GM12878 (cell line): Measurements from ENCODE around the gene CAPRIN2. TPM values are rescaled to one million over a fixed set of nuclear protein-coding genes. Genes with fewer than 3 reads are reported as not detected.

Experiments
- ATAC-seq: fragments of 200-7000 bp; cut with Tn5 transposase; 3 replicates; pipeline ENCODE4 v1.9.1; 2020; ENCODE audit warnings: mild to moderate bottlenecking, moderate library complexity
- BruUV-seq: library from RNA; stranded (reverse); fragments of 400-500 nt; replicated peaks from 2 replicates; lab custom pipeline; 2021; lab: Mats Ljungman, UMichigan
- CTCF ChIA-PET: fragments of 300-600 bp; sonication (Branson Sonifier 250); formaldehyde crosslinking; extraction: SDS; loops from one replicate; lab custom pipeline; 2021; ENCODE audit warnings: inconsistent platforms; lab: Yijun Ruan, JAX
- POLR2A ChIA-PET: fragments of 350-600 bp; formaldehyde crosslinking; extraction: SDS; loops from one replicate; lab custom pipeline; 2021; ENCODE audit warnings: inconsistent platforms; lab: Charles Lee
- RAD21 ChIA-PET: fragments of 300-600 bp; sonication (Branson Sonifier 250); formaldehyde crosslinking; loops from one replicate; lab custom pipeline; 2023; ENCODE audit warnings: antibody characterized with exemption; ENCODE audit not compliant: unreplicated experiment; lab: Charles Lee
- SMC1A ChIA-PET: fragments of 300-600 bp; sonication (Branson Sonifier 250); formaldehyde crosslinking; loops from one replicate; lab custom pipeline; 2023; ENCODE audit not compliant: unreplicated experiment, uncharacterized antibody; lab: Charles Lee
- DNase-seq: peaks from one replicate; pipeline ENCODE4 v3.0.0-alpha.2; 2011; ENCODE audit warnings: low read depth, low spot score
- FAIRE-seq: peaks from 3 replicates; lab custom pipeline; 2011; peaks lifted over from hg19 to GRCh38; lab: Jason Lieb, UNC
- H2AFZ ChIP-seq: 2 replicates; pipeline ENCODE4 v1.6.0; 2011; ENCODE audit warnings: low read depth, low read length, control low read depth; ENCODE audit not compliant: control insufficient read depth
- H3K27ac ChIP-seq: 2 replicates; pipeline ENCODE4 v1.5.1; 2011; ENCODE audit warnings: control low read depth; ENCODE audit not compliant: control insufficient read depth, insufficient read depth
- H3K27me3 ChIP-seq, 2 experiments: replicated peaks in 1 of 2; 2 replicates each; pipeline versions ENCODE4 v1.6.0 to v1.6.1; 2011; ENCODE audit warnings: low read length in 1 of 2; ENCODE audit not compliant: control insufficient read depth in 2 of 2, insufficient read depth in 2 of 2
- H3K36me3 ChIP-seq, 2 experiments: 2 replicates each; pipeline ENCODE4 v1.5.1; 2011; ENCODE audit warnings: low read length in 1 of 2; ENCODE audit not compliant: control insufficient read depth in 2 of 2, insufficient read depth in 2 of 2
- H3K4me1 ChIP-seq: 2 replicates; pipeline ENCODE4 v1.6.1; 2011; ENCODE audit warnings: mild to moderate bottlenecking, low read length, moderate library complexity, mixed read lengths; ENCODE audit not compliant: control insufficient read depth, insufficient read depth
- H3K4me2 ChIP-seq: 2 replicates; pipeline ENCODE4 v1.6.0; 2011; ENCODE audit warnings: control low read depth; ENCODE audit not compliant: control insufficient read depth, insufficient read depth
- H3K4me3 ChIP-seq: fragments of 200-600 bp; sonication (generic); 2 replicates; pipeline ENCODE4 v1.5.1; 2016
- H3K79me2 ChIP-seq: 2 replicates; pipeline ENCODE4 v1.6.0; 2011; ENCODE audit warnings: low read length; ENCODE audit not compliant: control insufficient read depth, insufficient read depth
- H3K9ac ChIP-seq: 2 replicates; pipeline ENCODE4 v1.8.0; 2011; ENCODE audit warnings: low read length, control low read depth, mixed read lengths; ENCODE audit not compliant: control insufficient read depth, insufficient read depth
- H3K9me3 ChIP-seq: replicated peaks from 3 replicates; pipeline ENCODE4 v1.5.1; 2011; ENCODE audit warnings: mild to moderate bottlenecking, low read length; ENCODE audit not compliant: control insufficient read depth, insufficient read depth
- H4K20me1 ChIP-seq: 2 replicates; pipeline ENCODE4 v1.6.0; 2011; ENCODE audit not compliant: control insufficient read depth, insufficient read depth
- CREB1 ChIP-seq: IDR thresholded peaks from 2 replicates; pipeline ENCODE4 v1.6.1; 2012; ENCODE audit warnings: low read depth, mild to moderate bottlenecking, inconsistent platforms
- EZH2 ChIP-seq: IDR thresholded peaks from 2 replicates; pipeline ENCODE4 v1.6.1; 2012; ENCODE audit warnings: low read depth, mild to moderate bottlenecking, control low read depth, inconsistent platforms, low read length, borderline replicate concordance; ENCODE audit not compliant: control insufficient read depth
- FOXK2 ChIP-seq: fragments of 450-650 bp; IDR thresholded peaks from 2 replicates; pipeline ENCODE4 v1.6.1; 2017; ENCODE audit warnings: mild to moderate bottlenecking, moderate library complexity
- IRF4 ChIP-seq: IDR thresholded peaks from 2 replicates; pipeline ENCODE4 v1.6.1; 2011; ENCODE audit warnings: low read depth, low read length
- SREBF2 ChIP-seq: IDR thresholded peaks from 2 replicates; pipeline ENCODE4 v1.6.1; 2012; ENCODE audit warnings: mild to moderate bottlenecking, low read length
- TCF3 ChIP-seq: IDR thresholded peaks from 2 replicates; pipeline ENCODE4 v1.6.1; 2012; ENCODE audit warnings: low read depth, mild to moderate bottlenecking, low read length, borderline replicate concordance; ENCODE audit not compliant: insufficient read depth
- WGBS: methylation state at CpG from one replicate; pipeline ENCODE4 v1.1.6; 2016; ENCODE audit warnings: low lambda C conversion rate; ENCODE audit not compliant: insufficient replicate concordance, insufficient coverage; ENCODE audit errors: missing lambda C conversion rate; 5-methylcytosine and 5-hydroxymethylcytosine counted together
- in situ Hi-C: fragments of 300-500 bp; cut with MboI; formaldehyde crosslinking; loops from 9 replicates; pipeline ENCODE4 v1.14.3; 2018; ENCODE audit warnings: mixed read lengths
- intact Hi-C: fragments of 100-400 bp; cut with micrococcal nuclease; formaldehyde crosslinking; loops from one replicate; pipeline ENCODE4 v1.14.2; 2022; ENCODE audit not compliant: unreplicated experiment
- polyA plus RNA-seq, 11 experiments: library from polyadenylated mRNA; depleted of rRNA in 4 of 11; unstranded in 6 of 11; stranded (reverse) in 5 of 11; fragments of >200 nt; fragmentation: Nextera tagmentation in 4 of 11; fragmentation: Illumina TruSeq in 1 of 11; extraction: Ambion mirVana in 4 of 11; extraction: Trizol in 1 of 11; gene quantifications; 1 replicate in 1 of 11; 2 replicates in 10 of 11; pipeline versions ENCODE4 v1.2.1 to v1.2.3, GENCODE V29; 2011 to 2016; ENCODE audit warnings: inconsistent platforms in 2 of 11, missing spikeins in 2 of 11, low read depth in 1 of 11
- total RNA-seq, 4 experiments: library from RNA; depleted of rRNA in 3 of 4; stranded (reverse); fragments of >200 nt in 3 of 4; fragmentation: Illumina TruSeq in 1 of 4; extraction: Trizol in 1 of 4; gene quantifications; 2 replicates each; pipeline versions ENCODE4 v1.2.1 to v1.2.3, GENCODE V29; 2013 to 2021

CAPRIN2 gene
- total and polyA plus RNA-seq, 10 of the 15 experiments (the other 5 are each of a cell fraction or from before 2014, with no cell fraction given), result 1.2 to 13.6 (median 8.2) TPM

DNA sequence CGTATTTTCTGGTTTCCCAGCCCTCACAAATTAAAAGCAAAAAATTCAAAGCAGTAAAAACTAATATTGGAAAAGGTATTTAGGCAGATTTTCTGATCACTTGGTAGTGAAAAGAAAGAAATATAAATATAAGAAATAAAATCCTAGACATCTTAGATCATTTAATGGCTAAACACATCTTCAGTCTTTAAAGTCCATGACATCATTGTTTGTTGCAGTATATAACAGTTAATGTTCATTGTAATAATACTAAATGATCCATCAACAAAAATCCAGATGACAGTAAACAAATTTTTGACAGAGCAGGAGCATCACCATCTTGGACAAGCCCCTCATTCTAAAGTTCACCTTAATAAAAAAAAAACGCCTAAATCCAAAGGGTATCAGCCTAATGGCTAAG is 29.2 kb upstream of the CAPRIN2 start (continued):
- TF ChIP-seq EZH2 (no peak), TCF3 (no peak), CREB1 (no peak)

DNA sequence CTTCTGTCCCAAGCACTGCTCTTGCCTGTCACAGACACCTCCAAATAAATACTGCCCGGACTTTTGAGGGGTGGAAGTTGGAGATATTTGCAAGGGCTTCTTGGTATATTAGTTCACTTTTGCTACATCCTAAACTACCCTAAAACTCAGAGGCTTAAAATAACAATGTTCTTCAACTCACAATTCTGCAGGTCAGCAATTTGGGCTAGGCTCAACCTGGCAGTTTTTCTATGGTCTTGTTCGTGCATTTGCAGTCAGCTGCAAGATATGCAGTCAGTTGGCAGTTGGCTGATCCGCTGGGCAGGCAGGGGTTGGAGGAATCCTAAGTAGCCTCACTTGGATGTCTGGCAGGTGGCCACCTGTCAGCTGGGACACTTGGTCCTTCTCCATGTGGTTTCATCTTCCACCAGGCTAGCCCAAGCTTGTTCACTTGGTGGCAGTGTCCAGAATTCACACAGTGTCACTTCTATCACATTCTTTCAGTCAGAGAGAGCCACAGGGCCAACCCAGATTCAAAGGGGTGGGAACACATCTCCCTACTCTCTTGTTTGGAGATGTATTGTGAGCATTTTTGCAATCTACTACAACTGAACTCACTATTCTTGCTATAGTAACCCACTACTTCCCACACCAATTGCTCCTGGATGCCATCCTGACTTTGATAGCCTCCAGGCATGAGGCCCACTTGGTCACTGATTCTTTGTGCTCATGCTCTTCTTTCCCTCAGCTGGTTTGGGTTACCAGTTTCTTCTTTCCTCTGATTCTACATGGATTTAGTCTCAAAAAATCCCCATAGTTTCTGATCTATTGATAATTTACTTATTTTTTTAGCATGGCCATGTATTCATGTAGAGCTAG is 27.8 kb upstream of the CAPRIN2 start:
- no peaks in the 10 kb centered on the region for H3K9me3 ChIP-seq
- no peak overlapping the region for H3K9ac ChIP-seq
- POLR2A ChIA-PET, result no interaction called here
- H4K20me1 ChIP-seq, result no peaks in the 10 kb centered on the region
- H3K4me3 ChIP-seq, result no peak overlapping the region
- CTCF ChIA-PET, result interaction anchor here (1.1 kb wide), 1 partner anchor 25 kb away, joined by 4 read pairs; no protein-coding TSS in a partner anchor
- FAIRE-seq (no peak), ATAC-seq (no peak), DNase-seq (no peak)
- in situ Hi-C loops (no loop called here), intact Hi-C loops (no loop called here)
- no peaks in the 10 kb centered on the region for H3K79me2 ChIP-seq
- H3K27me3 ChIP-seq, result no peaks in the 10 kb centered on the region; a peak in 1 of 4 replicates
- H3K27ac ChIP-seq, result no peak overlapping the region
- SMC1A ChIA-PET, result no interaction called here
- WGBS, result 38% methylated on average over 3 of the region's 3 CpGs
- H2AFZ ChIP-seq, result no peak overlapping the region
- no peak overlapping the region for H3K4me2 ChIP-seq
- no peaks in the 10 kb centered on the region for H3K4me1 ChIP-seq
- TF ChIP-seq FOXK2, result no peak
- TF ChIP-seq IRF4, result no peak
- no peak for TF ChIP-seq SREBF2
- H3K36me3 ChIP-seq, result no peaks in the 10 kb centered on the region
- no TSS peak for BruUV-seq
- RAD21 ChIA-PET, result no interaction called here
